GM12878 (cell line): Measurements from ENCODE around the gene B3GALNT1. TPM values are rescaled to one million over a fixed set of nuclear protein-coding genes. Genes with fewer than 3 reads are reported as not detected.

Experiments used
- ATAC-seq: fragments of 200-7000 bp; cut with Tn5 transposase; 3 replicates; pipeline ENCODE4 v1.9.1; 2020; ENCODE audit warnings: mild to moderate bottlenecking, moderate library complexity
- BruUV-seq: library from RNA; stranded (reverse); fragments of 400-500 nt; replicated peaks from 2 replicates; lab custom pipeline; 2021; lab: Mats Ljungman, UMichigan
- CTCF ChIA-PET: fragments of 300-600 bp; sonication (Branson Sonifier 250); formaldehyde crosslinking; extraction: SDS; loops from one replicate; lab custom pipeline; 2021; ENCODE audit warnings: inconsistent platforms; lab: Yijun Ruan, JAX
- POLR2A ChIA-PET: fragments of 350-600 bp; formaldehyde crosslinking; extraction: SDS; loops from one replicate; lab custom pipeline; 2021; ENCODE audit warnings: inconsistent platforms; lab: Charles Lee
- RAD21 ChIA-PET: fragments of 300-600 bp; sonication (Branson Sonifier 250); formaldehyde crosslinking; loops from one replicate; lab custom pipeline; 2023; ENCODE audit warnings: antibody characterized with exemption; ENCODE audit not compliant: unreplicated experiment; lab: Charles Lee
- SMC1A ChIA-PET: fragments of 300-600 bp; sonication (Branson Sonifier 250); formaldehyde crosslinking; loops from one replicate; lab custom pipeline; 2023; ENCODE audit not compliant: unreplicated experiment, uncharacterized antibody; lab: Charles Lee
- DNase-seq: peaks from one replicate; pipeline ENCODE4 v3.0.0-alpha.2; 2011; ENCODE audit warnings: low read depth, low spot score
- FAIRE-seq: peaks from 3 replicates; lab custom pipeline; 2011; peaks lifted over from hg19 to GRCh38; lab: Jason Lieb, UNC
- H2AFZ ChIP-seq: 2 replicates; pipeline ENCODE4 v1.6.0; 2011; ENCODE audit warnings: low read depth, low read length, control low read depth; ENCODE audit not compliant: control insufficient read depth
- H3K27ac ChIP-seq: 2 replicates; pipeline ENCODE4 v1.5.1; 2011; ENCODE audit warnings: control low read depth; ENCODE audit not compliant: control insufficient read depth, insufficient read depth
- H3K27me3 ChIP-seq, 2 experiments: replicated peaks in 1 of 2; 2 replicates each; pipeline versions ENCODE4 v1.6.0 to v1.6.1; 2011; ENCODE audit warnings: low read length in 1 of 2; ENCODE audit not compliant: control insufficient read depth in 2 of 2, insufficient read depth in 2 of 2
- H3K36me3 ChIP-seq, 2 experiments: 2 replicates each; pipeline ENCODE4 v1.5.1; 2011; ENCODE audit warnings: low read length in 1 of 2; ENCODE audit not compliant: control insufficient read depth in 2 of 2, insufficient read depth in 2 of 2
- H3K4me1 ChIP-seq: 2 replicates; pipeline ENCODE4 v1.6.1; 2011; ENCODE audit warnings: mild to moderate bottlenecking, low read length, moderate library complexity, mixed read lengths; ENCODE audit not compliant: control insufficient read depth, insufficient read depth
- H3K4me2 ChIP-seq: 2 replicates; pipeline ENCODE4 v1.6.0; 2011; ENCODE audit warnings: control low read depth; ENCODE audit not compliant: control insufficient read depth, insufficient read depth
- H3K4me3 ChIP-seq: fragments of 200-600 bp; sonication (generic); 2 replicates; pipeline ENCODE4 v1.5.1; 2016
- H3K79me2 ChIP-seq: 2 replicates; pipeline ENCODE4 v1.6.0; 2011; ENCODE audit warnings: low read length; ENCODE audit not compliant: control insufficient read depth, insufficient read depth
- H3K9ac ChIP-seq: 2 replicates; pipeline ENCODE4 v1.8.0; 2011; ENCODE audit warnings: low read length, control low read depth, mixed read lengths; ENCODE audit not compliant: control insufficient read depth, insufficient read depth
- H3K9me3 ChIP-seq: replicated peaks from 3 replicates; pipeline ENCODE4 v1.5.1; 2011; ENCODE audit warnings: mild to moderate bottlenecking, low read length; ENCODE audit not compliant: control insufficient read depth, insufficient read depth
- H4K20me1 ChIP-seq: 2 replicates; pipeline ENCODE4 v1.6.0; 2011; ENCODE audit not compliant: control insufficient read depth, insufficient read depth
- ATF2 ChIP-seq: IDR thresholded peaks from 2 replicates; pipeline ENCODE4 v1.6.1; 2012; ENCODE audit warnings: low read length, inconsistent platforms
- CEBPZ ChIP-seq: fragments of 150-350 bp; IDR thresholded peaks from 2 replicates; pipeline ENCODE4 v1.6.1; 2016; ENCODE audit warnings: low read depth, low read length
- ESRRA ChIP-seq: IDR thresholded peaks from 2 replicates; pipeline ENCODE4 v1.6.1; 2012; ENCODE audit warnings: mild to moderate bottlenecking, low read length, improper control_type of control experiment
- NFIC ChIP-seq: IDR thresholded peaks from 2 replicates; pipeline ENCODE4 v1.6.1; 2012; ENCODE audit warnings: low read depth, mild to moderate bottlenecking, inconsistent platforms, low read length, moderate library complexity
- PAX5 ChIP-seq: IDR thresholded peaks from 2 replicates; pipeline ENCODE4 v1.6.1; 2011; ENCODE audit warnings: low read depth, low read length, borderline replicate concordance
- TCF12 ChIP-seq: IDR thresholded peaks from 2 replicates; pipeline ENCODE4 v1.6.1; 2011; ENCODE audit warnings: low read depth, mild to moderate bottlenecking, low read length
- WGBS: methylation state at CpG from one replicate; pipeline ENCODE4 v1.1.6; 2016; ENCODE audit warnings: low lambda C conversion rate; ENCODE audit not compliant: insufficient replicate concordance, insufficient coverage; ENCODE audit errors: missing lambda C conversion rate; 5-methylcytosine and 5-hydroxymethylcytosine counted together
- in situ Hi-C: fragments of 300-500 bp; cut with MboI; formaldehyde crosslinking; loops from 9 replicates; pipeline ENCODE4 v1.14.3; 2018; ENCODE audit warnings: mixed read lengths
- intact Hi-C: fragments of 100-400 bp; cut with micrococcal nuclease; formaldehyde crosslinking; loops from one replicate; pipeline ENCODE4 v1.14.2; 2022; ENCODE audit not compliant: unreplicated experiment
- polyA plus RNA-seq, 11 experiments: library from polyadenylated mRNA; depleted of rRNA in 4 of 11; unstranded in 6 of 11; stranded (reverse) in 5 of 11; fragments of >200 nt; fragmentation: Nextera tagmentation in 4 of 11; fragmentation: Illumina TruSeq in 1 of 11; extraction: Ambion mirVana in 4 of 11; extraction: Trizol in 1 of 11; gene quantifications; 1 replicate in 1 of 11; 2 replicates in 10 of 11; pipeline versions ENCODE4 v1.2.1 to v1.2.3, GENCODE V29; 2011 to 2016; ENCODE audit warnings: inconsistent platforms in 2 of 11, missing spikeins in 2 of 11, low read depth in 1 of 11
- total RNA-seq, 4 experiments: library from RNA; depleted of rRNA in 3 of 4; stranded (reverse); fragments of >200 nt in 3 of 4; fragmentation: Illumina TruSeq in 1 of 4; extraction: Trizol in 1 of 4; gene quantifications; 2 replicates each; pipeline versions ENCODE4 v1.2.1 to v1.2.3, GENCODE V29; 2013 to 2021
- TF ChIP-seq, protein P1 (sequence below): IDR thresholded peaks from 2 replicates; pipeline ENCODE4 v1.6.1; 2011; ENCODE audit warnings: mild to moderate bottlenecking, low read depth, low read length, moderate library complexity; ENCODE audit not compliant: insufficient replicate concordance
- TF ChIP-seq, protein P2 (sequence below): fragments of 450-650 bp; formaldehyde crosslinking; IDR thresholded peaks from 2 replicates; pipeline ENCODE4 v1.4.0; 2020; ENCODE audit warnings: mild to moderate bottlenecking, moderate library complexity

B3GALNT1 gene
- total and polyA plus RNA-seq, 10 of the 15 experiments (the other 5 are each of a cell fraction or from before 2014, with no cell fraction given), result 0.04 to 0.95 (median 0.18) TPM; not detected in 3

DNA sequence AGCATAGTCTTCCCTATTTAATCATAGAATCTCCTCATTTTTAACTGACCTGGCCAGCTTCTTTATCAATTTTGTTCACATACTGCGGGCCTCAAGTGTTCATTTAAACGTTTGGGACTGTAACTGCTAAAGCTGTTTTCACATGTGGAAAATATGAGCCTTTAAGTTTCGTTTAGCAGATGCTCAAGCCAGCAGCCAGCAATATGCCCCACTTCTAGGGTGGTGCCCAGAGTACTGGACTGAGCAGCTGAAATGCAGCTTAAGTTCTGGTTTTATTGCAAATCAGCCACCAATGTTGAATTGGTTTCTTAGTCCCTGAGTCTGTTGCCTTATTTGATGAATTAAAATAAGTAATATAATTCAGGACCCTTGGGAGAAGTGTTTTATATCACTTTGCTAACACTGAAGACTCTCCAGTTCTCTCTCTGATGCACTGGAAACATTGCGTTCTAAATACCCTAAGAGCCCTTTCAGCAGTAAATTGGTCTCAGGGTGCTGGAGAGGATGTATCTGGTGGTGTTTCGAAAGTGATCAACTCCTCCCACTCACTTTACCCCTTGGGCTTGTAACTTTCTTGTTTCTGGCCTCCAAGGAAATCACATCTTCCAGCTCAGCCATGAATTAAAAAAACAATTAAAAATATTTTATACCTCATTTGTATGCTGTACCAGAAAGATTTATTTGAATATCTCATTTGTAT is 61.7 kb downstream of the B3GALNT1 start:
- no peak overlapping the region for H3K4me3 ChIP-seq
- in situ Hi-C loops (no loop called here), intact Hi-C loops (no loop called here)
- no peaks in the 10 kb centered on the region for H3K4me1 ChIP-seq
- no peaks in the 10 kb centered on the region for H3K9me3 ChIP-seq
- RAD21 ChIA-PET, result interaction anchor here (1.1 kb wide), 1 partner anchor 27 kb away, joined by 3 read pairs; no protein-coding TSS in a partner anchor
- H3K79me2 ChIP-seq, result no peaks in the 10 kb centered on the region
- POLR2A ChIA-PET, result no interaction called here
- ATAC-seq (peak; percentile 68), FAIRE-seq (no peak), DNase-seq (no peak)
- no peaks in the 10 kb centered on the region for H4K20me1 ChIP-seq
- no peak overlapping the region for H3K27ac ChIP-seq
- no peaks in the 10 kb centered on the region for H3K27me3 ChIP-seq
- no peaks in the 10 kb centered on the region for H3K36me3 ChIP-seq
- H3K9ac ChIP-seq, result no peak overlapping the region
- CTCF ChIA-PET, result interaction anchor here (0.7 kb wide), 1 partner anchor 16 kb away, joined by 4 read pairs; no protein-coding TSS in a partner anchor
- SMC1A ChIA-PET, result no interaction called here
- TF ChIP-seq NFIC (no peak), ATF2 (no peak), CEBPZ (no peak), TCF12 (no peak), PAX5 (no peak), ESRRA (no peak)
- TF ChIP-seq, protein P1, sequence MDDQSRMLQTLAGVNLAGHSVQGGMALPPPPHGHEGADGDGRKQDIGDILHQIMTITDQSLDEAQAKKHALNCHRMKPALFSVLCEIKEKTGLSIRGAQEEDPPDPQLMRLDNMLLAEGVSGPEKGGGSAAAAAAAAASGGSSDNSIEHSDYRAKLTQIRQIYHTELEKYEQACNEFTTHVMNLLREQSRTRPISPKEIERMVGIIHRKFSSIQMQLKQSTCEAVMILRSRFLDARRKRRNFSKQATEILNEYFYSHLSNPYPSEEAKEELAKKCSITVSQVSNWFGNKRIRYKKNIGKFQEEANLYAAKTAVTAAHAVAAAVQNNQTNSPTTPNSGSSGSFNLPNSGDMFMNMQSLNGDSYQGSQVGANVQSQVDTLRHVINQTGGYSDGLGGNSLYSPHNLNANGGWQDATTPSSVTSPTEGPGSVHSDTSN, result no peak
- TF ChIP-seq, protein P2, sequence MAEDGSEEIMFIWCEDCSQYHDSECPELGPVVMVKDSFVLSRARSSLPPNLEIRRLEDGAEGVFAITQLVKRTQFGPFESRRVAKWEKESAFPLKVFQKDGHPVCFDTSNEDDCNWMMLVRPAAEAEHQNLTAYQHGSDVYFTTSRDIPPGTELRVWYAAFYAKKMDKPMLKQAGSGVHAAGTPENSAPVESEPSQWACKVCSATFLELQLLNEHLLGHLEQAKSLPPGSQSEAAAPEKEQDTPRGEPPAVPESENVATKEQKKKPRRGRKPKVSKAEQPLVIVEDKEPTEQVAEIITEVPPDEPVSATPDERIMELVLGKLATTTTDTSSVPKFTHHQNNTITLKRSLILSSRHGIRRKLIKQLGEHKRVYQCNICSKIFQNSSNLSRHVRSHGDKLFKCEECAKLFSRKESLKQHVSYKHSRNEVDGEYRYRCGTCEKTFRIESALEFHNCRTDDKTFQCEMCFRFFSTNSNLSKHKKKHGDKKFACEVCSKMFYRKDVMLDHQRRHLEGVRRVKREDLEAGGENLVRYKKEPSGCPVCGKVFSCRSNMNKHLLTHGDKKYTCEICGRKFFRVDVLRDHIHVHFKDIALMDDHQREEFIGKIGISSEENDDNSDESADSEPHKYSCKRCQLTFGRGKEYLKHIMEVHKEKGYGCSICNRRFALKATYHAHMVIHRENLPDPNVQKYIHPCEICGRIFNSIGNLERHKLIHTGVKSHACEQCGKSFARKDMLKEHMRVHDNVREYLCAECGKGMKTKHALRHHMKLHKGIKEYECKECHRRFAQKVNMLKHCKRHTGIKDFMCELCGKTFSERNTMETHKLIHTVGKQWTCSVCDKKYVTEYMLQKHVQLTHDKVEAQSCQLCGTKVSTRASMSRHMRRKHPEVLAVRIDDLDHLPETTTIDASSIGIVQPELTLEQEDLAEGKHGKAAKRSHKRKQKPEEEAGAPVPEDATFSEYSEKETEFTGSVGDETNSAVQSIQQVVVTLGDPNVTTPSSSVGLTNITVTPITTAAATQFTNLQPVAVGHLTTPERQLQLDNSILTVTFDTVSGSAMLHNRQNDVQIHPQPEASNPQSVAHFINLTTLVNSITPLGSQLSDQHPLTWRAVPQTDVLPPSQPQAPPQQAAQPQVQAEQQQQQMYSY (CRISPR knock-in tag), result no peak
- H2AFZ ChIP-seq, result no peak overlapping the region
- H3K4me2 ChIP-seq, result no peak overlapping the region; the same call in 1 of the 2 replicates
- 24% methylated on average over 5 of the region's 5 CpGs for WGBS
- no TSS peak for BruUV-seq
